AML-193 (cell line): Measurements from ENCODE around the gene DOK1.
A peak's percentile ranks its signal among the peaks of the same experiment; 100 is the strongest.

Source experiments
- DNase-seq, 2 experiments: peaks; one replicate each; lab custom pipeline; 2025; lab: John Stamatoyannopoulos, UW

Gene DOK1

GRCh38 chr2:74569686-74570085 is 15.2 kb downstream of the DOK1 start:
- DNase-seq, result no peak

- DNase-seq, result no peak
Observed at GRCh38 chr2:74571058-74571457, 16.5 kb downstream of the DOK1 start.

- DNase-seq, result no peak
Observed at GRCh38 chr2:74572178-74572925, 17.8 kb downstream of the DOK1 start.

- peak; percentile 90 for DNase-seq
Observed at GRCh38 chr2:74573747-74574562, 19.4 kb downstream of the DOK1 start.

- DNase-seq, result no peak
Observed at GRCh38 chr2:74575320-74575719, 20.8 kb downstream of the DOK1 start.

GRCh38 chr2:74576211-74576862 is 21.8 kb downstream of the DOK1 start:
- no peak for DNase-seq

GRCh38 chr2:74576863-74577229 is 22.3 kb downstream of the DOK1 start:
- peak; percentile 97 to 99 for DNase-seq

- peak; percentile 76 to 86 for DNase-seq
Observed at GRCh38 chr2:74577448-74577847, 22.9 kb downstream of the DOK1 start.

- no peak for DNase-seq
Observed at GRCh38 chr2:74578408-74578807, 23.9 kb downstream of the DOK1 start.

GRCh38 chr2:74581463-74581862 is 26.9 kb downstream of the DOK1 start:
- DNase-seq, result no peak

- no peak for DNase-seq
Observed at GRCh38 chr2:74582184-74582583, 27.7 kb downstream of the DOK1 start.

- no peak for DNase-seq
Observed at GRCh38 chr2:74583504-74583903, 29.0 kb downstream of the DOK1 start.

GRCh38 chr2:74584088-74584645 is 29.6 kb downstream of the DOK1 start:
- no peak for DNase-seq

GRCh38 chr2:74585406-74586185 is 31.1 kb downstream of the DOK1 start:
- peak in 1 of 2 experiments; percentile 24 for DNase-seq

- DNase-seq, result peak; percentile 79 to 80
Observed at GRCh38 chr2:74587664-74588277, 33.3 kb downstream of the DOK1 start.

- no peak for DNase-seq
Observed at GRCh38 chr2:74588664-74589063, 34.1 kb downstream of the DOK1 start.

GRCh38 chr2:74593826-74594772 is 39.6 kb downstream of the DOK1 start:
- DNase-seq, result no peak

- no peak for DNase-seq
Observed at GRCh38 chr2:74596584-74596983, 42.1 kb downstream of the DOK1 start.

- no peak for DNase-seq
Observed at GRCh38 chr2:74597410-74597809, 42.9 kb downstream of the DOK1 start.

GRCh38 chr2:74599676-74600075 is 45.2 kb downstream of the DOK1 start:
- DNase-seq, result no peak
